ENCODE measurements around the gene HOXA11. TPM values are rescaled to one million over a fixed set of nuclear protein-coding genes. Genes with fewer than 3 reads are reported as not detected.
A peak's percentile ranks its signal among the peaks of the same experiment; 100 is the strongest.

The HOXA11 gene
- total RNA-seq, 1 donor from 2014 or later: not detected

DNA sequence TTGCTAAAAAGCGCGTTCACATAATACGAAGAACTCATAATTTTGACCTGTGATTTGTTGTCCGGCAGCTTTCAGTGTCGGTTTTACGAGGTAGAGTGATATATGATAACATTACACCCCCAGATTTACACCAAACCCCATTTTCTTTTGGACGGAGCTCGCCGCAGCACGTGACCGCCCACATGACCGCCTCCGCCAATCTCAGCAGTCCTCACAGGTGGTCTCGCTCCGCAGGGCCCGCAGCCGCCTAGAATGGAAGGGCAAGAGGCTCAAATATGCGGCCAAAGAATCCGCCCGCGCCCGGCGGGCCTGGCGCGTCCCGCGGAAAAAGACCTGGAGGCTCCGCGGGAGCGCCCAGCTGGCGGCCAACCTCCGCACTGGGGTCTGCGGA lies 28.5 kb downstream of the HOXA11 start, which contains the start of gene HOXA7:
Gene HOXA7 (minus strand): TSS at position 168 of the 391 bp plus-strand sequence. CDS start 130 bp downstream, at position 38.
- DNase-seq (ENCODE audit: low read depth) (no peak), FAIRE-seq (no peak)
- peaks cover 88% of the 10 kb centered on the region for H3K27me3 ChIP-seq (ENCODE audit: control insufficient read depth, insufficient read depth, low read length)
- TF ChIP-seq, protein P1, sequence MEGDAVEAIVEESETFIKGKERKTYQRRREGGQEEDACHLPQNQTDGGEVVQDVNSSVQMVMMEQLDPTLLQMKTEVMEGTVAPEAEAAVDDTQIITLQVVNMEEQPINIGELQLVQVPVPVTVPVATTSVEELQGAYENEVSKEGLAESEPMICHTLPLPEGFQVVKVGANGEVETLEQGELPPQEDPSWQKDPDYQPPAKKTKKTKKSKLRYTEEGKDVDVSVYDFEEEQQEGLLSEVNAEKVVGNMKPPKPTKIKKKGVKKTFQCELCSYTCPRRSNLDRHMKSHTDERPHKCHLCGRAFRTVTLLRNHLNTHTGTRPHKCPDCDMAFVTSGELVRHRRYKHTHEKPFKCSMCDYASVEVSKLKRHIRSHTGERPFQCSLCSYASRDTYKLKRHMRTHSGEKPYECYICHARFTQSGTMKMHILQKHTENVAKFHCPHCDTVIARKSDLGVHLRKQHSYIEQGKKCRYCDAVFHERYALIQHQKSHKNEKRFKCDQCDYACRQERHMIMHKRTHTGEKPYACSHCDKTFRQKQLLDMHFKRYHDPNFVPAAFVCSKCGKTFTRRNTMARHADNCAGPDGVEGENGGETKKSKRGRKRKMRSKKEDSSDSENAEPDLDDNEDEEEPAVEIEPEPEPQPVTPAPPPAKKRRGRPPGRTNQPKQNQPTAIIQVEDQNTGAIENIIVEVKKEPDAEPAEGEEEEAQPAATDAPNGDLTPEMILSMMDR (IDR thresholded peaks at IDR 0.05; ENCODE audit: insufficient read depth, low read length, severe bottlenecking): no peak
- no peaks in the 10 kb centered on the region for H3K36me3 ChIP-seq (ENCODE audit: control insufficient read depth, insufficient read depth, low read length)
- H3K4me3 ChIP-seq (ENCODE audit: low read depth, low read length): no peak within 1 kb of the TSS

DNA sequence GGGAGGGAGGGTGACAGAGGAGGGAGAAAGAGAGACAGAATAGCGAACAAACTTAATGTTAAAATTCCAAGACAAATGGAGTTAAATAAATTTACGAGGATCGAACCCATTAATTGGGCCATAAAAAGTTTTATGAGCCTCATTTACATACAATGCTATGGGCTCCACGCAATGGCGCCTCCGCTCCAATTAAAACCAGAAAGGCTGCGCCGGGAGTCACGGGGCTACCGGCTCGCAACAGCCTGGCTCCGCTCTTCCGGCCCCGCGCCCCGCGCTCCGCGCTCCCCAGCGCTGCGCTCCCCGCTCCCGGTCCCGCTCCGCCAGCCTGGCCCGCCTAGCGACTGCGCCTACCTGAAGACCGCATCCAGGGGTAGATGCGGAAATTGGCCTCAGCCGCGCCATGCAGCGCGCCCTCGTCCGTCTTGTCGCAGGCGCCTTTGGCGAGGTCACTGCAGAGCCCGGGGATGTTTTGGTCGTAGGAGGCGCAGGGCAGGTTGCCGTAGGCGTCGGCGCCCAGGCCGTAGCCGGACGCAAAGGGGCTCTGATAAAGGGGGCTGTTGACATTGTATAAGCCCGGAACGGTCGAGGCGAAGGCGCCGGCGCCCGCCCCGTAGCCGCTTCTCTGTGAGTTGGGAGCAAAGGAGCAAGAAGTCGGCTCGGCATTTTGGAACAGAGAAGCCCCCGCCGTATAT lies 29.1 kb downstream of the HOXA11 start:
- no peaks in the 10 kb centered on the region for H3K36me3 ChIP-seq (ENCODE audit: control insufficient read depth, insufficient read depth, low read length)
- TF ChIP-seq, protein P1 (IDR thresholded peaks at IDR 0.05; ENCODE audit: insufficient read depth, low read length, severe bottlenecking): no peak
- H3K4me3 ChIP-seq (ENCODE audit: low read depth, low read length): no peak overlapping the region
- DNase-seq (ENCODE audit: low read depth): no peak
- no peak for FAIRE-seq
- peaks cover 92% of the 10 kb centered on the region for H3K27me3 ChIP-seq (ENCODE audit: control insufficient read depth, insufficient read depth, low read length)

DNA sequence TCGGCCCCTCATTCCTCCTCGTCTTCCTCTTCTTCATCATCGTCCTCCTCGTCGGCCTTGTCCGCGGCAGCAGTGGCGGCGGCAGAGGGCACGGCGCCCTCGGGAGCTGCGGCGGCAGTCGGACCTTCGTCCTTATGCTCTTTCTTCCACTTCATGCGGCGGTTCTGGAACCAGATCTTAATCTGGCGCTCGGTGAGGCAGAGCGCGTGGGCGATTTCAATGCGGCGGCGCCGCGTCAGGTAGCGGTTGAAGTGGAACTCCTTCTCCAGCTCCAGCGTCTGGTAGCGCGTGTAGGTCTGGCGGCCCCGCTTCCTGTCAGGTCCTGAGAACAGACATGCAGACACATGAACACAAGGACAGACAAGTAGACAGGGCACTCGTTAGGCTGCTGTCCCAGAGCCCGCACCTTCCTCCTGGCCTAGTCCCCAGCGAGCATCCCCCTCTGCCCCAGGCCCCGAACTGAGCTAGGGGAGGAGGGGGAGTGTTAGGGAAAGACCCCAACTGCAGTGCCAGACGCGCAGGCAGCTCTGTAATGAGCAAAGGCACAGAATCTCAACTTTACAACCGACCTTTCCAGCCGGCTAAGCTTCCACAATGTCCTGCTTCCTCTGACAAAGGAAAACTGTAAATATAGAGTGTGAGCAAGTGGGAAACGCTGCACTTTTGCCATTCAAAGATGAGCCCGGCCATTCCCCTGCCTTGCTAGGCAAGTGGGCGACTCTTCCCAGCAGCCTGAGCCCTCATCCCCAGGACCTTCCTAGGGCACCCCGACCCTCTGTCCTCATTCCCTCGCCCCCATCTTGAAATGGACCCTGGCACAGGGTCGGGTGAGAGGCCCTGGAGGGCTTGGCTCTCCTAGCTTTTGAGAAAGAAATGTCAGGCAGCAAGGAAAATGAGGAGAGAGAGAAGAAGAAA lies 29.9 kb downstream of the HOXA11 start:
- FAIRE-seq: no peak
- peak; percentile 31 for DNase-seq (ENCODE audit: low read depth)
- H3K27me3 ChIP-seq (ENCODE audit: control insufficient read depth, insufficient read depth, low read length): peaks cover 93% of the 10 kb centered on the region

DNA sequence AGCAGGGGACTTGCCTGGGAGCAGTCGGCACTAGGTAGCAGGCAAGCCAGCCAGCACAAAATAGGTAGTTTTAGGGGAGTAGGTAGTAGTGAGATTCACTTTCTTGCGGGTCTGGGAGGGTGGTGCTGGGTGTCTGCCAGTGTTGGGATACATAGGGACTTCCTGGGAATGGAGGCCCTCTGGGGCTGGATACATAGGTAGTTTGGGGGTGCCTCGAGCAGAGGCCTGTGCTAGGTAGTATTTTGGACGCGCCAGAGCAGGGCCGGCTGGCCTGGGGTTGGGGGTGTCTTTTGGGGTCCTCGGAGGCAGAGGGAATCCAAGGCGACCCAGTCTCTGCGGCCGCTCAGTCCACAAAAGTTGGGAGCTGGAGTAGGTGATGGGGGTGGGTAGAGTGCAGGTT lies 30.7 kb downstream of the HOXA11 start:
- no peaks in the 10 kb centered on the region for H3K36me3 ChIP-seq (ENCODE audit: control insufficient read depth, insufficient read depth, low read length)
- peaks cover 91% of the 10 kb centered on the region for H3K27me3 ChIP-seq (ENCODE audit: control insufficient read depth, insufficient read depth, low read length)
- FAIRE-seq: no peak
- no peak for DNase-seq (ENCODE audit: low read depth)
- H3K4me3 ChIP-seq (ENCODE audit: low read depth, low read length): no peak overlapping the region
- TF ChIP-seq, protein P1 (IDR thresholded peaks at IDR 0.05; ENCODE audit: insufficient read depth, low read length, severe bottlenecking): no peak

More for the DNA sequence above, 29.9 kb downstream of the HOXA11 start:
- Histone ChIP-seq H3K36me3 (ENCODE audit: control insufficient read depth, insufficient read depth, low read length) (no peaks in the 10 kb centered on the region), H3K4me3 (ENCODE audit: low read depth, low read length) (no peak overlapping the region)
- TF ChIP-seq, protein P1 (IDR thresholded peaks at IDR 0.05; ENCODE audit: insufficient read depth, low read length, severe bottlenecking): no peak

DNA sequence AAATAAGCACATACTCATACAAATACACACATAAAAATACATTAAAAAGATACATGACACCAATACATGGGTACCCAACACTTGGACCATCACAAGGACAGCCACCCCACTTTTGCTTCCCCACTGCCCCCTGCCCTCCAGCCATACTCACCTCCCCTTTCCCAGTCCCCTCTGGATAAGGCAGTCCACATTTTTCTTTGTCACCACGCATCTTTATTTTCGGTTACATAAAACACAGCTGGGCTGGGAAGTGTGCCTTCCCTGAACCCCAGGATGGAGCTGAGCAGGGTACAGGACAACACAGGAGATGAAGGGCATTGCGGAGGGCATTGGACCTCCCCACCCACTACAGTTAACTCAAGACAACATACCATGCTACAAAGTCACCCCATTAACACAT lies 31.5 kb downstream of the HOXA11 start:
- no peak for DNase-seq (ENCODE audit: low read depth)

More for the DNA sequence above, 31.5 kb downstream of the HOXA11 start:
- TF ChIP-seq, protein P1 (IDR thresholded peaks at IDR 0.05; ENCODE audit: insufficient read depth, low read length, severe bottlenecking): no peak
- H3K4me3 ChIP-seq (ENCODE audit: low read depth, low read length): no peak overlapping the region
- H3K36me3 ChIP-seq (ENCODE audit: control insufficient read depth, insufficient read depth, low read length): no peaks in the 10 kb centered on the region
- peaks cover 89% of the 10 kb centered on the region for H3K27me3 ChIP-seq (ENCODE audit: control insufficient read depth, insufficient read depth, low read length)
- FAIRE-seq: no peak

Data from bronchial epithelial cell (primary cell).